ENCODE measurements around the gene TIFAB. TPM values are rescaled to one million over a fixed set of nuclear protein-coding genes. Genes with fewer than 3 reads are reported as not detected.

The TIFAB gene
- total and polyA plus RNA-seq, 2 experiments from 2014 or later = not detected

DNA sequence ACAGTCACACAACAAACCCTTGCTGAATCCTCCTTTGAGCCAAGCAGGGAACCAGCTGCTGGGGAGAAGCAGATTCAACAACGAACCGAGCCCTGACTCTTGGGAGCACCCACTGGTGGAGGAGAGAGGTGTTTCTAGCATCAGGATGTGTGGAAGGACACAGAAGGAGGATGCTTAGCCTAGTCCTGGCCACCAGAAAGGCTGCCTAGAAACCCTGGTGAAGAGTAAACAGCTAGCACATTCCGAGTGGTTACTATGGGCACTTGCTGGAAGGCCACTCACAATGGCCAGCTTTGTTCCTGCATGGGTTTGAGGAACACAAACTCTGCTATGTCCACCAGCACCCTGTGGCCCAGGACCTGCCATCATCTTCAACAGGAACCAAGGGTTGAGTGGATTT, 1.8 kb downstream of the TIFAB start:
- Histone ChIP-seq H3K4me3 (no peak overlapping the region), H3K4me2 (no peak overlapping the region), H3K9me2 (ENCODE audit: insufficient read depth) (no peaks in the 10 kb centered on the region), H2AFZ (no peak overlapping the region), H3K79me2 (replicated peaks; ENCODE audit: insufficient read depth) (no peaks in the 10 kb centered on the region), H3K4me1 (ENCODE audit: insufficient read depth) (no peaks in the 10 kb centered on the region), H3K36me3 (ENCODE audit: insufficient read depth) (no peaks in the 10 kb centered on the region), H3F3A (replicated peaks; ENCODE audit: low read depth) (no peaks in the 10 kb centered on the region), H3K27me3 (ENCODE audit: insufficient read depth) (no peaks in the 10 kb centered on the region), H3K27ac (ENCODE audit: low read depth) (no peak overlapping the region), H4K20me1 (replicated peaks; ENCODE audit: insufficient read depth) (no peaks in the 10 kb centered on the region)
- H3K4me3 Mint-ChIP-seq = no peak overlapping the region
- DNase-seq (ENCODE audit: low spot score) = no peak
- ATAC-seq = no peak
- peaks cover 6% of the 10 kb centered on the region; the same call in 2 of the 3 replicates for H3K4me1 Mint-ChIP-seq
- peaks cover 7% of the 10 kb centered on the region for H3K27me3 Mint-ChIP-seq (ENCODE audit: insufficient read depth, low read depth, poor library complexity)
- no peaks in the 10 kb centered on the region for H3K36me3 Mint-ChIP-seq (ENCODE audit: low read depth)
- no peak overlapping the region for H3K27ac Mint-ChIP-seq
- no peak for TF ChIP-seq CREB1 (CRISPR knock-in tag; IDR thresholded peaks at IDR 0.05; ENCODE audit: low read depth)
- TF ChIP-seq, protein P1, sequence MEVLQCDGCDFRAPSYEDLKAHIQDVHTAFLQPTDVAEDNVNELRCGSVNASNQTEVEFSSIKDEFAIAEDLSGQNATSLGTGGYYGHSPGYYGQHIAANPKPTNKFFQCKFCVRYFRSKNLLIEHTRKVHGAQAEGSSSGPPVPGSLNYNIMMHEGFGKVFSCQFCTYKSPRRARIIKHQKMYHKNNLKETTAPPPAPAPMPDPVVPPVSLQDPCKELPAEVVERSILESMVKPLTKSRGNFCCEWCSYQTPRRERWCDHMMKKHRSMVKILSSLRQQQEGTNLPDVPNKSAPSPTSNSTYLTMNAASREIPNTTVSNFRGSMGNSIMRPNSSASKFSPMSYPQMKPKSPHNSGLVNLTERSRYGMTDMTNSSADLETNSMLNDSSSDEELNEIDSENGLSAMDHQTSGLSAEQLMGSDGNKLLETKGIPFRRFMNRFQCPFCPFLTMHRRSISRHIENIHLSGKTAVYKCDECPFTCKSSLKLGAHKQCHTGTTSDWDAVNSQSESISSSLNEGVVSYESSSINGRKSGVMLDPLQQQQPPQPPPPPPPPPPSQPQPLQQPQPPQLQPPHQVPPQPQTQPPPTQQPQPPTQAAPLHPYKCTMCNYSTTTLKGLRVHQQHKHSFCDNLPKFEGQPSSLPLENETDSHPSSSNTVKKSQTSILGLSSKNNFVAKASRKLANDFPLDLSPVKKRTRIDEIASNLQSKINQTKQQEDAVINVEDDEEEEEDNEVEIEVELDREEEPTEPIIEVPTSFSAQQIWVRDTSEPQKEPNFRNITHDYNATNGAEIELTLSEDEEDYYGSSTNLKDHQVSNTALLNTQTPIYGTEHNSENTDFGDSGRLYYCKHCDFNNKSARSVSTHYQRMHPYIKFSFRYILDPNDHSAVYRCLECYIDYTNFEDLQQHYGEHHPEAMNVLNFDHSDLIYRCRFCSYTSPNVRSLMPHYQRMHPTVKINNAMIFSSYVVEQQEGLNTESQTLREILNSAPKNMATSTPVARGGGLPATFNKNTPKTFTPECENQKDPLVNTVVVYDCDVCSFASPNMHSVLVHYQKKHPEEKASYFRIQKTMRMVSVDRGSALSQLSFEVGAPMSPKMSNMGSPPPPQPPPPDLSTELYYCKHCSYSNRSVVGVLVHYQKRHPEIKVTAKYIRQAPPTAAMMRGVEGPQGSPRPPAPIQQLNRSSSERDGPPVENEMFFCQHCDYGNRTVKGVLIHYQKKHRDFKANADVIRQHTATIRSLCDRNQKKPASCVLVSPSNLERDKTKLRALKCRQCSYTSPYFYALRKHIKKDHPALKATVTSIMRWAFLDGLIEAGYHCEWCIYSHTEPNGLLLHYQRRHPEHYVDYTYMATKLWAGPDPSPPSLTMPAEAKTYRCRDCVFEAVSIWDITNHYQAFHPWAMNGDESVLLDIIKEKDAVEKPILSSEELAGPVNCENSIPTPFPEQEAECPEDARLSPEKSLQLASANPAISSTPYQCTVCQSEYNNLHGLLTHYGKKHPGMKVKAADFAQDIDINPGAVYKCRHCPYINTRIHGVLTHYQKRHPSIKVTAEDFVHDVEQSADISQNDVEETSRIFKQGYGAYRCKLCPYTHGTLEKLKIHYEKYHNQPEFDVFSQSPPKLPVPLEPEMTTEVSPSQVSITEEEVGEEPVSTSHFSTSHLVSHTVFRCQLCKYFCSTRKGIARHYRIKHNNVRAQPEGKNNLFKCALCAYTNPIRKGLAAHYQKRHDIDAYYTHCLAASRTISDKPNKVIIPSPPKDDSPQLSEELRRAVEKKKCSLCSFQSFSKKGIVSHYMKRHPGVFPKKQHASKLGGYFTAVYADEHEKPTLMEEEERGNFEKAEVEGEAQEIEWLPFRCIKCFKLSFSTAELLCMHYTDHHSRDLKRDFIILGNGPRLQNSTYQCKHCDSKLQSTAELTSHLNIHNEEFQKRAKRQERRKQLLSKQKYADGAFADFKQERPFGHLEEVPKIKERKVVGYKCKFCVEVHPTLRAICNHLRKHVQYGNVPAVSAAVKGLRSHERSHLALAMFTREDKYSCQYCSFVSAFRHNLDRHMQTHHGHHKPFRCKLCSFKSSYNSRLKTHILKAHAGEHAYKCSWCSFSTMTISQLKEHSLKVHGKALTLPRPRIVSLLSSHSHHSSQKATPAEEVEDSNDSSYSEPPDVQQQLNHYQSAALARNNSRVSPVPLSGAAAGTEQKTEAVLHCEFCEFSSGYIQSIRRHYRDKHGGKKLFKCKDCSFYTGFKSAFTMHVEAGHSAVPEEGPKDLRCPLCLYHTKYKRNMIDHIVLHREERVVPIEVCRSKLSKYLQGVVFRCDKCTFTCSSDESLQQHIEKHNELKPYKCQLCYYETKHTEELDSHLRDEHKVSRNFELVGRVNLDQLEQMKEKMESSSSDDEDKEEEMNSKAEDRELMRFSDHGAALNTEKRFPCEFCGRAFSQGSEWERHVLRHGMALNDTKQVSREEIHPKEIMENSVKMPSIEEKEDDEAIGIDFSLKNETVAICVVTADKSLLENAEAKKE (CRISPR knock-in tag; IDR thresholded peaks at IDR 0.05) = no peak
- no peak for TF ChIP-seq ETS1 (IDR thresholded peaks at IDR 0.05)
- no peak for TF ChIP-seq ZNF331 (CRISPR knock-in tag; IDR thresholded peaks at IDR 0.05; ENCODE audit: low read depth)
- no peak for TF ChIP-seq STAT1 (IDR thresholded peaks at IDR 0.05; ENCODE audit: unreplicated experiment)
- no peak for TF ChIP-seq REST (IDR thresholded peaks at IDR 0.05; ENCODE audit: unreplicated experiment)
- no peak for TF ChIP-seq POLR2AphosphoS5 (IDR thresholded peaks at IDR 0.05; ENCODE audit: low read depth)
- no peak for TF ChIP-seq EZH2phosphoT487 (IDR thresholded peaks at IDR 0.05; ENCODE audit: unreplicated experiment)
- no peak for TF ChIP-seq JUNB (IDR thresholded peaks at IDR 0.05; ENCODE audit: unreplicated experiment)
- TF ChIP-seq ZNF114 (CRISPR knock-in tag; IDR thresholded peaks at IDR 0.05) = no peak
- TF ChIP-seq NANOG (IDR thresholded peaks at IDR 0.05; ENCODE audit: borderline replicate concordance) = no peak
- TF ChIP-seq, protein P2, sequence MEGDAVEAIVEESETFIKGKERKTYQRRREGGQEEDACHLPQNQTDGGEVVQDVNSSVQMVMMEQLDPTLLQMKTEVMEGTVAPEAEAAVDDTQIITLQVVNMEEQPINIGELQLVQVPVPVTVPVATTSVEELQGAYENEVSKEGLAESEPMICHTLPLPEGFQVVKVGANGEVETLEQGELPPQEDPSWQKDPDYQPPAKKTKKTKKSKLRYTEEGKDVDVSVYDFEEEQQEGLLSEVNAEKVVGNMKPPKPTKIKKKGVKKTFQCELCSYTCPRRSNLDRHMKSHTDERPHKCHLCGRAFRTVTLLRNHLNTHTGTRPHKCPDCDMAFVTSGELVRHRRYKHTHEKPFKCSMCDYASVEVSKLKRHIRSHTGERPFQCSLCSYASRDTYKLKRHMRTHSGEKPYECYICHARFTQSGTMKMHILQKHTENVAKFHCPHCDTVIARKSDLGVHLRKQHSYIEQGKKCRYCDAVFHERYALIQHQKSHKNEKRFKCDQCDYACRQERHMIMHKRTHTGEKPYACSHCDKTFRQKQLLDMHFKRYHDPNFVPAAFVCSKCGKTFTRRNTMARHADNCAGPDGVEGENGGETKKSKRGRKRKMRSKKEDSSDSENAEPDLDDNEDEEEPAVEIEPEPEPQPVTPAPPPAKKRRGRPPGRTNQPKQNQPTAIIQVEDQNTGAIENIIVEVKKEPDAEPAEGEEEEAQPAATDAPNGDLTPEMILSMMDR (conservative IDR thresholded peaks at IDR 0.05; ENCODE audit: low read depth in 2 of 2) = no peak
- no peak for TF ChIP-seq EZH2 (IDR thresholded peaks at IDR 0.05; ENCODE audit: low read depth, unreplicated experiment)
- 0 out of 3 replicates have a peak, but pooled peaks cover 3% of the 10 kb centered on the region for H3K9me3 Mint-ChIP-seq

All from GM23338 (cell line).